Mesenchymal stem cell (in vitro differentiated cells and primary cell): ENCODE data around the gene FEZF1.

Experiments
- DNase-seq: peaks from one replicate; pipeline ENCODE4 v3.0.0-alpha.2; 2013
- H2AFZ ChIP-seq: one replicate; pipeline ENCODE4 v1.6.1; 2013; ENCODE audit warnings: low read depth, mild to moderate bottlenecking, control low read depth, inconsistent platforms, low read length, moderate library complexity
- H2AK5ac ChIP-seq: 2 replicates; pipeline ENCODE4 v1.6.1; 2013; ENCODE audit warnings: low read length, moderate library complexity, mild to moderate bottlenecking, inconsistent platforms; ENCODE audit not compliant: severe bottlenecking
- H2BK120ac ChIP-seq: one replicate; pipeline ENCODE4 v1.6.1; 2013; ENCODE audit warnings: low read depth, mild to moderate bottlenecking, inconsistent platforms, low read length, moderate library complexity
- H2BK12ac ChIP-seq, 2 experiments: one replicate each; pipeline ENCODE4 v1.6.1; 2013; ENCODE audit warnings: inconsistent platforms in 2 of 2, low read length in 2 of 2, mild to moderate bottlenecking in 2 of 2, moderate library complexity in 2 of 2, control low read depth in 1 of 2
- H2BK15ac ChIP-seq: one replicate; pipeline ENCODE4 v1.6.1; 2013; ENCODE audit warnings: mild to moderate bottlenecking, low read depth, inconsistent platforms; ENCODE audit not compliant: poor library complexity, severe bottlenecking
- H2BK5ac ChIP-seq: 2 replicates; pipeline ENCODE4 v1.6.1; 2013; ENCODE audit warnings: low read depth, mild to moderate bottlenecking, low read length, control low read depth, inconsistent platforms; ENCODE audit not compliant: poor library complexity, severe bottlenecking
- H3K14ac ChIP-seq, 2 experiments: one replicate each; pipeline ENCODE4 v1.6.1; 2013; ENCODE audit warnings: inconsistent platforms in 2 of 2, low read length in 2 of 2, control low read depth in 1 of 2, mild to moderate bottlenecking in 1 of 2, moderate library complexity in 1 of 2
- H3K18ac ChIP-seq, 2 experiments: one replicate each; pipeline ENCODE4 v1.6.1; 2013; ENCODE audit warnings: inconsistent platforms in 2 of 2, low read length in 2 of 2, control low read depth in 1 of 2, low read depth in 1 of 2, mild to moderate bottlenecking in 1 of 2
- H3K23ac ChIP-seq, 2 experiments: one replicate each; pipeline ENCODE4 v1.6.1; 2013; ENCODE audit warnings: inconsistent platforms in 2 of 2, low read length in 2 of 2, mild to moderate bottlenecking in 2 of 2, moderate library complexity in 2 of 2, control low read depth in 1 of 2
- H3K27ac ChIP-seq: 2 replicates; pipeline ENCODE4 v1.5.1; 2013; ENCODE audit warnings: mild to moderate bottlenecking, moderate library complexity, low read length, control low read depth, inconsistent platforms; ENCODE audit not compliant: poor library complexity, severe bottlenecking
- H3K27me3 ChIP-seq, 2 experiments: 2 replicates each; pipeline versions ENCODE4 v1.6.1 to v1.7.0; 2013; ENCODE audit warnings: low read length in 2 of 2, mild to moderate bottlenecking in 2 of 2, moderate library complexity in 2 of 2, control low read depth in 1 of 2, inconsistent platforms in 1 of 2; ENCODE audit not compliant: control insufficient read depth in 1 of 2, insufficient read depth in 1 of 2
- H3K36me3 ChIP-seq, 2 experiments: 2 replicates each; pipeline versions ENCODE4 v1.6.1 to v1.7.0; 2013; ENCODE audit warnings: low read length in 2 of 2, control low read depth in 1 of 2, inconsistent platforms in 1 of 2, low read depth in 1 of 2, mild to moderate bottlenecking in 1 of 2; ENCODE audit not compliant: insufficient read depth in 2 of 2, control insufficient read depth in 1 of 2
- H3K4ac ChIP-seq, 2 experiments: one replicate each; pipeline ENCODE4 v1.6.1; 2013; ENCODE audit warnings: inconsistent platforms in 2 of 2, low read length in 2 of 2, mild to moderate bottlenecking in 2 of 2, moderate library complexity in 2 of 2, control low read depth in 1 of 2, low read depth in 1 of 2
- H3K4me1 ChIP-seq: 2 replicates; pipeline ENCODE4 v1.6.1; 2013; ENCODE audit warnings: low read depth, low read length, control low read depth; ENCODE audit not compliant: control insufficient read depth, insufficient read depth
- H3K4me2 ChIP-seq: 2 replicates; pipeline ENCODE4 v1.6.1; 2013; ENCODE audit warnings: low read length, mild to moderate bottlenecking, inconsistent platforms; ENCODE audit not compliant: poor library complexity, severe bottlenecking
- H3K4me3 ChIP-seq, 2 experiments: 2 replicates each; pipeline versions ENCODE4 v1.5.1 to v1.7.0; 2013; ENCODE audit warnings: low read length in 2 of 2, mild to moderate bottlenecking in 2 of 2, control low read depth in 1 of 2, low read depth in 1 of 2; ENCODE audit not compliant: insufficient read depth in 1 of 2
- H3K79me1 ChIP-seq: replicated peaks from 2 replicates; pipeline ENCODE4 v1.6.1; 2013; ENCODE audit warnings: mild to moderate bottlenecking, control low read depth, low read length, inconsistent platforms; ENCODE audit not compliant: poor library complexity, severe bottlenecking
- H3K9ac ChIP-seq: 2 replicates; pipeline ENCODE4 v1.7.0; 2013; ENCODE audit warnings: mild to moderate bottlenecking, low read length, moderate library complexity
- H3K9me3 ChIP-seq: 2 replicates; pipeline ENCODE4 v1.7.0; 2013; ENCODE audit warnings: mild to moderate bottlenecking, low read length; ENCODE audit not compliant: control insufficient read depth
- H4K8ac ChIP-seq: one replicate; pipeline ENCODE4 v1.6.1; 2013; ENCODE audit warnings: inconsistent platforms, mild to moderate bottlenecking, low read length, moderate library complexity
- H4K91ac ChIP-seq: one replicate; pipeline ENCODE4 v1.6.1; 2013; ENCODE audit warnings: mild to moderate bottlenecking, low read length, inconsistent platforms
- WGBS: methylation state at CpG from one replicate; pipeline ENCODE4 v1.1.7; 2013; ENCODE audit warnings: mixed read lengths; 5-methylcytosine and 5-hydroxymethylcytosine counted together

Gene FEZF1

GRCh38 chr7:122298131-122298530 lies 6.4 kb downstream of the FEZF1 start:
- Histone ChIP-seq H4K91ac (no peak overlapping the region), H4K8ac (no peak overlapping the region), H2BK12ac (no peak overlapping the region), H3K14ac (no peak overlapping the region), H3K4me2 (no peak overlapping the region), H3K27me3 (peaks cover 61 to 76% of the 10 kb centered on the region in 2 experiments), H2AFZ (no peak overlapping the region), H3K27ac (no peak overlapping the region), H3K36me3 (no peaks in the 10 kb centered on the region), H3K9ac (no peak overlapping the region), H2BK15ac (no peak overlapping the region), H2BK120ac (no peak overlapping the region), H3K4me1 (peaks cover 15% of the 10 kb centered on the region), H3K4ac (no peak overlapping the region), H2AK5ac (no peak overlapping the region), H3K4me3 (no peak overlapping the region), H2BK5ac (no peak overlapping the region), H3K9me3 (no peaks in the 10 kb centered on the region), H3K79me1 (no peaks in the 10 kb centered on the region), H3K23ac (no peak overlapping the region), H3K18ac (no peak overlapping the region)
- no peak for DNase-seq
- WGBS: 30% methylated on average over 2 of the region's 2 CpGs

DNA sequence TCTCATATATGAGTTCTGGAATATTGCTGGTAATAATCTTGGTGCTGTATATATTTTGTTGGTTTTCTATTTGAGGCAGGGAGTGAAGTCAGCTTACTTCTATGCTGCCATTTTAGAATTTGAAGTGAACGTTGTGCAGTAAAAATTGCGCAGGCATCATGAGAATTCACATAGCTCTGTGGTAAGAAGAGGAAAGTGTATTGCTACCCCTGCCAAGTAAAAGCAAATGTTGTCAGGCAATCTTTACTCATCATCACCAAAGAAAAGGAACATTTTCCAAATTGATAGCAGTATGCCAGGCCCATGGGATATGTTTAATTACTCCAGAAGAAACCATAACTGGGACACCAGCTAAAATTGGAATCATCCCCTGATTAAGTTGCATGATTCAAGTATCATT lies 13.4 kb downstream of the FEZF1 start:
- Histone ChIP-seq H3K4me2 (no peak overlapping the region), H3K27ac (no peak overlapping the region), H2BK120ac (no peak overlapping the region), H2BK15ac (no peak overlapping the region), H2BK12ac (no peak overlapping the region), H3K4me3 (no peak overlapping the region), H3K79me1 (no peaks in the 10 kb centered on the region), H3K9ac (no peak overlapping the region), H3K27me3 (peaks cover 15 to 17% of the 10 kb centered on the region in 2 experiments), H3K14ac (no peak overlapping the region), H4K91ac (no peak overlapping the region), H3K23ac (no peak overlapping the region), H2BK5ac (no peak overlapping the region), H3K18ac (no peak overlapping the region), H4K8ac (no peak overlapping the region), H2AFZ (no peak overlapping the region), H3K9me3 (peaks cover 16% of the 10 kb centered on the region), H3K4me1 (no peaks in the 10 kb centered on the region), H2AK5ac (no peak overlapping the region), H3K36me3 (no peaks in the 10 kb centered on the region), H3K4ac (no peak overlapping the region)
- 100% methylated on average over 2 of the region's 2 CpGs for WGBS
- no peak for DNase-seq

DNA sequence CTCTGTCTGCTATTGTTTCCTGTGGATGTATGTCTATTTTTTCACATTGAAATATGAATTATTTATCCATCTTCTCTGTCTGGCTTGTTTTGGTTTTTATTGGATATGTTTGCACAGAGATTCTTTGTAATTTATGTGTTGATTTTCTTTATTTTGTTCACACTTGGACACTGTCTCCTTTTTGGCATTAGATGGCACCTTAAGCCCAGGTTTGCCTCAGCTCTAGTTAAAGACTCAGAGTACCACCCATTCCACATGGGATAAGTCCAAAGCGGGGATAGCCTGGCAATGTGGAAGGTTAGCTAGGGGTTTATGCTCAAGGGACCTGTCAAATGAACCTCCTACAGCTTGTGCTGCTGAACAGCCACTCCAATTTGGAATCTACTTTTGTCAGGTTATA lies 14.1 kb downstream of the FEZF1 start:
- Histone ChIP-seq H3K4me3 (no peak overlapping the region), H2BK120ac (no peak overlapping the region), H3K9me3 (peaks cover 16% of the 10 kb centered on the region), H2AK5ac (no peak overlapping the region), H3K27me3 (peaks cover 11 to 14% of the 10 kb centered on the region in 2 experiments), H3K4me2 (no peak overlapping the region), H3K4ac (no peak overlapping the region), H2BK15ac (no peak overlapping the region), H3K23ac (no peak overlapping the region), H3K27ac (no peak overlapping the region), H3K79me1 (no peaks in the 10 kb centered on the region), H3K4me1 (no peaks in the 10 kb centered on the region), H2BK12ac (no peak overlapping the region), H3K36me3 (no peaks in the 10 kb centered on the region), H3K9ac (no peak overlapping the region), H2AFZ (no peak overlapping the region), H3K18ac (no peak overlapping the region), H3K14ac (no peak overlapping the region), H4K91ac (no peak overlapping the region), H2BK5ac (no peak overlapping the region), H4K8ac (no peak overlapping the region)
- no CpG with 5 or more reads among the region's 1 CpG for WGBS
- DNase-seq: no peak

GRCh38 chr7:122289426-122289825 lies 15.1 kb downstream of the FEZF1 start:
- H4K91ac ChIP-seq: no peak overlapping the region

More at GRCh38 chr7:122289426-122289825, 15.1 kb downstream of the FEZF1 start:
- Histone ChIP-seq H3K23ac (no peak overlapping the region), H3K14ac (no peak overlapping the region), H4K8ac (no peak overlapping the region), H3K27ac (no peak overlapping the region), H3K4me3 (no peak overlapping the region), H3K79me1 (no peaks in the 10 kb centered on the region), H3K4ac (no peak overlapping the region), H2BK15ac (no peak overlapping the region), H3K9ac (no peak overlapping the region), H2BK5ac (no peak overlapping the region), H3K18ac (no peak overlapping the region), H3K4me1 (no peaks in the 10 kb centered on the region), H2BK120ac (no peak overlapping the region), H3K36me3 (no peaks in the 10 kb centered on the region), H2BK12ac (no peak overlapping the region), H3K9me3 (peaks cover 16% of the 10 kb centered on the region), H2AK5ac (no peak overlapping the region), H3K27me3 (peaks cover 9 to 12% of the 10 kb centered on the region in 2 experiments), H3K4me2 (no peak overlapping the region), H2AFZ (no peak overlapping the region)
- no peak for DNase-seq
- 20% methylated on average over 1 of the region's 1 CpG for WGBS
